B cell (primary cell): Measurements from ENCODE around the gene MINDY4B.

Experiments used
- CTCF ChIP-seq: fragments of 200-600 bp; IDR thresholded peaks from one replicate; pipeline ENCODE4 v1.8.0; 2022; ENCODE audit warnings: antibody characterized with exemption, mild to moderate bottlenecking
- EZH2 ChIP-seq: IDR thresholded peaks from 2 replicates; pipeline ENCODE4 v1.6.1; 2012; ENCODE audit warnings: borderline replicate concordance, low read depth, mild to moderate bottlenecking, moderate library complexity, low read length; ENCODE audit not compliant: insufficient read depth, poor library complexity, severe bottlenecking

- TF ChIP-seq CTCF: no peak
- no peak for TF ChIP-seq EZH2
Observed at GRCh38 chr3:150828997-150829396, 76.2 kb downstream of the MINDY4B start.
